Inferior parietal cortex (tissue), 1 donor: ENCODE measurements around the gene LASP1.
A peak's percentile ranks its signal among the peaks of the same experiment; 100 is the strongest.

ENCODE experiments used
- DNase-seq: peaks from one replicate; pipeline ENCODE4 v3.0.0-alpha.2; 2016; ENCODE audit errors: extremely low spot score

The LASP1 gene

GRCh38 chr17:38868817-38869525, 887 bp upstream of the LASP1 start:
- peak; percentile 92 for DNase-seq

- no peak for DNase-seq
Observed at GRCh38 chr17:38870259-38871165, 654 bp downstream of the LASP1 start.

GRCh38 chr17:38871247-38872015, 1.6 kb downstream of the LASP1 start:
- no peak for DNase-seq

GRCh38 chr17:38872027-38872511, 2.2 kb downstream of the LASP1 start:
- no peak for DNase-seq

- no peak for DNase-seq
Observed at GRCh38 chr17:38872671-38873385, 3.0 kb downstream of the LASP1 start.

GRCh38 chr17:38873640-38874380, 4.0 kb downstream of the LASP1 start:
- no peak for DNase-seq

- no peak for DNase-seq
Observed at GRCh38 chr17:38874505-38875400, 4.9 kb downstream of the LASP1 start.

- no peak for DNase-seq
Observed at GRCh38 chr17:38875477-38876075, 5.7 kb downstream of the LASP1 start.

- DNase-seq: no peak
Observed at GRCh38 chr17:38877130-38877851, 7.4 kb downstream of the LASP1 start.

- no peak for DNase-seq
Observed at GRCh38 chr17:38879878-38880665, 10.2 kb downstream of the LASP1 start.

GRCh38 chr17:38881600-38882191, 11.8 kb downstream of the LASP1 start:
- no peak for DNase-seq

GRCh38 chr17:38882870-38883269, 13.0 kb downstream of the LASP1 start:
- DNase-seq: no peak

GRCh38 chr17:38883592-38884526, 14.0 kb downstream of the LASP1 start:
- DNase-seq: no peak

GRCh38 chr17:38885044-38885727, 15.3 kb downstream of the LASP1 start:
- DNase-seq: no peak
